IPS-11a (cell line): ENCODE data around the gene SLC39A9.

ENCODE experiments used
- H3K4me3 ChIP-seq: one replicate; pipeline ENCODE4 v1.5.1; 2013; ENCODE audit warnings: low read depth, low read length, control low read depth

The SLC39A9 gene

DNA sequence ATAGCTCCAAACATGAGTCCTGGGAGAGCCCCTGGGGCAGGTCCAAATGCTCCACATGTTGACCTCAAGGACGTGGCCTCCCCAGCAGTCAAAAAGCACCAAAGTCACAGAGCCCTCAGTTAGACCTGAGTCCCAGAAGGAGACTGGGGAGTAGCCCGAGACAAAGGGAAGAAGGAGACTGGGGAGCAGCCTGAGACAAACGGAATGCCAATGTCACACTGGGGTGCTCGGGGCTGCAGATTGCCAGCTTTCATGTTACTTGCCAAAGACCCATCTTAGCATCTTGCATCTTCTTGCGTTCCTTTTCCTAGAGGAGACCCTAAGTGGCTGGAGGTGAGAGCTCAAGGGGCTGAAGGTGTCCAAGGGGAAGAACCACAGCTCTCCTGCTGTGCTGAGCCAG is 100.9 kb downstream of the SLC39A9 start:
- H3K4me3 ChIP-seq: no peak overlapping the region

DNA sequence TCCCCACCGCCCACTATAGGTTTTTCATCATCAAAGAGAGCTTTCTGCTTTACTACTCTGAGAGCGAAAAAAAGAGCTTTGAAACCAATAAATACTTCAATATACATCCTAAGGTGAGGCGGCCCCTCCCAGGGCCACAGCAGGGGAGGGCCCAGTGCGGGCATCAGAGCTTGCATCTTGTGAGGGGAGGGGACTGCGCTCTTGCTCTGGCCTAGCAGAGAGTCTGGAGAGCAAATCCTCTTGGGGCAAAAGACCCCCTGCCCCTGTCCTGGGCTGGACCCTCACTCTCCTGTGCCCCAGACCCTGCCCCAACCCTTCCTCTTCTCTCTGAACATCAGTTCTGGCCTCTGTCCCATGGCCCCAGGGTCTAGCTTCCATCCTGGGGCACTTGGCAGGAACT is 101.6 kb downstream of the SLC39A9 start:
- no peak overlapping the region for H3K4me3 ChIP-seq

DNA sequence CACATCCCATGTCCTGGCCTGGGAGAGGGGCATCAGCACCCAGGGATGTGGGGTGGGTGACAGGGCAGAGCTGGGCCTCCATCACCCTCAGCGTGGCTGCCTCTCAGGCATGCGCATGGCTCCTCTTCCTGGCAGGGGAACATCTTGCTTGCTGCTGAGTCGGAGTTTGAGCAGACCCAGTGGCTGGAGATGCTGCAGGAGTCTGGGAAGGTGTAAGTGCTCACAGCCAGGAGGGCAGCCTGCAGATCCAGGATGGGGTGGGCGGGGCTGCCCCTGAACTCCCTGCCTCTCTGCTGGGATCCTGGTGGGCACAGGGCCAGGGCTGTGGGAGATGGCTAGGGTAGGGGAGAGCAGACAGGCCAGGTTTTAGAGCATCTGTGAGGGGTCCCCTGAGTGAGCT is 102.2 kb downstream of the SLC39A9 start:
- H3K4me3 ChIP-seq: no peak overlapping the region

DNA sequence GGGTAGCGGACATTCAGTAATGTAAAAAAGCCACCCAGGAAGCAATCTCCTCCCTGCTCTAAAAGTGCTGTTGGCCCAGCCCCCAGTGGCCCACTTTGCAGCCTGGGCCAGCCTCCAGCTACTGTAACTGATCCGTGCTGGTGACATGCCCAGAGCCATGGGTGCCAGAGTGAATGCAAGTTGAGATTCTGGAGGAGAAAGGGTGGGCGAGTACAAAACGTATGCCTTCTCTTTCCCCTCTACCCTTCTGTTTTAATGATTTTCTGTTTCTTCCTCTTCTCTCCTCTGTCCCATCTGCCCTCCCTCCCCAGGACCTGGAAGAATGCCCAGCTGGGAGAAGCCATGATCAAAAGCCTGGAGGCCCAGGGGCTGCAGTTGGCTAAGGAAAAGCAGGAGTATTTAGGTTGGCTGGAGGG is 102.9 kb downstream of the SLC39A9 start:
- H3K4me3 ChIP-seq: no peak overlapping the region

DNA sequence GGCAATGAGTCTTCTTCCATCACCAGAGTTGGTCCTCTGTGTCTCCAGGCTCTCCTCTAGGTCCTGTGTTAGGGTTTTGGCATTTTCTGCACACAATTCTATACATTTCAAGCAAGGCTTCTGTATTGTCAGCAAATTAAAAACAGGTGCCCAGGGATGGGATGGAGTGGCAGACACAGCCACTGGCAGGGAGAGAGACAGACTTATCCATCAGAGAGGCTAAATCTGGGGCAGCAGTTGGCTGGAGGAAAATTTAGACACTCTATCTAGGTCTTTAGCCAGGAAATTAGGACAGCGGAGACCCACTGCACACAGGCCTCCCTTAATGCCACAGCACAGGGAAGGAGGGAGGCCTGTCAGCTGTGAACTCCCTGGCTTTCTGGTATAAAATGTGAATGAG is 106.3 kb downstream of the SLC39A9 start:
- no peak overlapping the region for H3K4me3 ChIP-seq

DNA sequence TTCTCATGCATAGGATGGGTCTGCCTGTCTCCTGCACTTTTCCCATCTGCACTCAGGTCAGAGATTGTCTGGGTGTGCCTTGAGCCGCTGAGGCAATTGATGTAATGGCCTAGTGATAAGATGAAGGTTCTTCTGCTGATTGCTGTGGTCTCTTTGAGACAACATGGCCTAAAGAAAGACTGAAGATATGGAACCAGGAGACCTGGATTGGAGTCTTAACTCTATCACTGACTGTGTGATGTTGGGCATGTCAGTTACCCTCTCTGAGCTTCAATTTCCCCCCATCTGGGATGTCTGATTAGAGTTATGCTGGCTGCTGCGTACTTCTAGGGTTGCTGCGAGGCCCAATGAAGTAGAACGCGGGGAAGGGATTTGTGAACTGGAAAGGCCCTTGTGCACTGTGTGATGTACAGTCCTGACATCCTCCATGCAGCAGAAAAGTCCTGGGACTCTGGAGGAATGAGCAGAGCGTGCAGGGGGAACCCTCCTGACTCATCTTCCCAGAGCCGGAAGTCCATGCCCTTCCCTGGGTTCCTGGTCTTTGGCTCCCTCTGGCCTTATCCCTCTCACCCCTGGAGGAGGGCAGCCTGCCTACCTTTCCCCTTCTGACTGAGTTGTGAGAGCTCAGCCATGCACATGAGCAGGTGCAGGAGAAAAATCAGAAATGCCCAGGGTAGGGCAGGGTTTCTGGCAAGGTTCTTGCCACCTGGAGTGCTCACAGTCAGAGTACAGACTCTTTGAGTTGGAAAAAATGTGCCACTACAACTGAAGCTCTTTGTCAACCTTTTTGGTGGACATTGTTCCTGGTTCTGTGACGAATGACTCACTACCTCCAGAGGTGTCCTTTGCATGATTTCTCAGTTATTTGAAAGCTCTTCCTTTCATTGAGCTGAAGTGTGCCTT is 107.1 kb downstream of the SLC39A9 start:
- H3K4me3 ChIP-seq: no peak overlapping the region

DNA sequence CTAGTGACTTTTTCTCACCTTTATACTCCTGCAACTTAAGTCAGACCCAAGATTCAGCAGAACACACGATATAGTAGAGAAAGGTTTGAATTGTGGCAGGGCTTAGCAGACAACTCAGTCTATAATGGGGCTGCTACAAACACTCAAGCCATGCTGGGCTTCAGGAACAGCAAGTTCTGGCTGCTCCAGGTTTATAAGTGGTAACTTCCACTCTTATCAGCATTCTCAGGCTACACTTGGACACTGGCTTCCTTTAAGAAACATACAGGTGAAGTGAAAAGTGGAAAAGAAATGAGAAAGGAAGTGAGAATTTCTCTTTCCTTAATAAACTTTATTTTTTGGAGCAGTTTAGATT is 107.7 kb downstream of the SLC39A9 start:
- no peak overlapping the region for H3K4me3 ChIP-seq
